ENCODE results near the gene ARL6IP4.

Gene ARL6IP4

GRCh38 chr12:122955156-122955555 lies 25.3 kb upstream of the ARL6IP4 start:
- Mint-ChIP-seq H3K36me3 (ENCODE audit: low read depth) (peaks cover 4% of the 10 kb centered on the region), H3K27ac (no peak overlapping the region), H3K9me3 (no peaks in the 10 kb centered on the region), H3K4me1 (peaks cover 6% of the 10 kb centered on the region), H3K27me3 (ENCODE audit: low read depth, poor library complexity) (peaks cover 4% of the 10 kb centered on the region), H3K4me3 (no peak overlapping the region)
- no peak for TF ChIP-seq CTCF (IDR thresholded peaks at IDR 0.05)
- no peak for DNase-seq

- no peak for TF ChIP-seq CTCF (IDR thresholded peaks at IDR 0.05)
- Mint-ChIP-seq H3K27ac (no peak overlapping the region), H3K36me3 (ENCODE audit: low read depth) (peaks cover 4% of the 10 kb centered on the region), H3K4me1 (peaks cover 6% of the 10 kb centered on the region), H3K27me3 (ENCODE audit: low read depth, poor library complexity) (peaks cover 4% of the 10 kb centered on the region), H3K4me3 (no peak overlapping the region), H3K9me3 (no peaks in the 10 kb centered on the region)
- DNase-seq = no peak
Measured at GRCh38 chr12:122956035-122956434, 24.4 kb upstream of the ARL6IP4 start.

GRCh38 chr12:122958198-122958888 lies 22.1 kb upstream of the ARL6IP4 start:
- Mint-ChIP-seq H3K36me3 (ENCODE audit: low read depth) (peaks cover 4% of the 10 kb centered on the region), H3K27ac (no peak overlapping the region), H3K9me3 (no peaks in the 10 kb centered on the region), H3K27me3 (ENCODE audit: low read depth, poor library complexity) (no peaks in the 10 kb centered on the region), H3K4me1 (peaks cover 6% of the 10 kb centered on the region), H3K4me3 (no peak overlapping the region)
- no peak for DNase-seq
- TF ChIP-seq CTCF (IDR thresholded peaks at IDR 0.05) = no peak

- DNase-seq = no peak
- peaks cover 4% of the 10 kb centered on the region for H3K36me3 Mint-ChIP-seq (ENCODE audit: low read depth)
- peaks cover 14% of the 10 kb centered on the region for H3K4me1 Mint-ChIP-seq
Measured at GRCh38 chr12:122959566-122960192, 20.8 kb upstream of the ARL6IP4 start.

GRCh38 chr12:122960193-122960569 lies 20.3 kb upstream of the ARL6IP4 start:
- DNase-seq = no peak
- H3K4me3 Mint-ChIP-seq = no peak overlapping the region
- H3K27me3 Mint-ChIP-seq (ENCODE audit: low read depth, poor library complexity) = no peaks in the 10 kb centered on the region
- no peak overlapping the region for H3K27ac Mint-ChIP-seq
- H3K4me1 Mint-ChIP-seq = peaks cover 19% of the 10 kb centered on the region
- no peak for TF ChIP-seq CTCF (IDR thresholded peaks at IDR 0.05)
- H3K36me3 Mint-ChIP-seq (ENCODE audit: low read depth) = peaks cover 4% of the 10 kb centered on the region
- no peaks in the 10 kb centered on the region for H3K9me3 Mint-ChIP-seq

More at GRCh38 chr12:122959566-122960192, 20.8 kb upstream of the ARL6IP4 start:
- no peak overlapping the region for H3K27ac Mint-ChIP-seq
- no peak overlapping the region for H3K4me3 Mint-ChIP-seq
- H3K9me3 Mint-ChIP-seq = no peaks in the 10 kb centered on the region
- H3K27me3 Mint-ChIP-seq (ENCODE audit: low read depth, poor library complexity) = no peaks in the 10 kb centered on the region
- TF ChIP-seq CTCF (IDR thresholded peaks at IDR 0.05) = no peak
